HL-60 (cell line): ENCODE results near the gene MPRIP.

Experiments
- CTCF ChIP-seq: IDR thresholded peaks from one replicate; pipeline ENCODE4 v1.5.1; 2011; ENCODE audit warnings: low read length, control low read depth, inconsistent platforms; ENCODE audit not compliant: insufficient read depth
- GABPA ChIP-seq: IDR thresholded peaks from 2 replicates; pipeline ENCODE4 v1.6.1; 2012; ENCODE audit warnings: low read depth
- POLR2AphosphoS5 ChIP-seq: IDR thresholded peaks from 2 replicates; pipeline ENCODE4 v1.6.1; 2012; ENCODE audit warnings: low read depth
- REST ChIP-seq: IDR thresholded peaks from 2 replicates; pipeline ENCODE4 v1.6.1; 2012; ENCODE audit warnings: low read depth; ENCODE audit not compliant: insufficient replicate concordance
- SPI1 ChIP-seq: IDR thresholded peaks from 2 replicates; pipeline ENCODE4 v1.6.1; 2012; ENCODE audit warnings: low read depth, mild to moderate bottlenecking, borderline replicate concordance

GRCh38 chr17:16997514-16998429, 44.5 kb upstream of the MPRIP start:
- no peak for TF ChIP-seq REST
- no peak for TF ChIP-seq POLR2AphosphoS5
- TF ChIP-seq CTCF = peak; percentile 86
- TF ChIP-seq GABPA = no peak
- no peak for TF ChIP-seq SPI1
